Ishikawa (cell line): Measurements from ENCODE around the gene RAD51B.

Source experiments
- CEBPB ChIP-seq: IDR thresholded peaks from 2 replicates; pipeline ENCODE4 v1.6.1; 2012
- CREB1 ChIP-seq: IDR thresholded peaks from 2 replicates; pipeline ENCODE4 v1.6.1; 2012; ENCODE audit warnings: low read depth
- EGR1 ChIP-seq: IDR thresholded peaks from 2 replicates; pipeline ENCODE4 v1.6.1; 2012
- EP300 ChIP-seq: IDR thresholded peaks from 2 replicates; pipeline ENCODE4 v1.6.1; 2012; ENCODE audit warnings: borderline replicate concordance
- FOXM1 ChIP-seq: IDR thresholded peaks from 2 replicates; pipeline ENCODE4 v1.6.1; 2012; ENCODE audit warnings: low read depth, borderline replicate concordance
- NFIC ChIP-seq: IDR thresholded peaks from 2 replicates; pipeline ENCODE4 v1.6.1; 2012
- RAD21 ChIP-seq: IDR thresholded peaks from 2 replicates; pipeline ENCODE4 v1.6.1; 2012; ENCODE audit warnings: low read depth
- TAF1 ChIP-seq: IDR thresholded peaks from 2 replicates; pipeline ENCODE4 v1.6.1; 2012; ENCODE audit warnings: low read depth, mild to moderate bottlenecking
- TCF12 ChIP-seq: IDR thresholded peaks from 2 replicates; pipeline ENCODE4 v1.6.1; 2012; ENCODE audit warnings: low read depth
- TEAD4 ChIP-seq: IDR thresholded peaks from 2 replicates; pipeline ENCODE4 v1.6.1; 2012
- YY1 ChIP-seq: IDR thresholded peaks from 2 replicates; pipeline ENCODE4 v1.6.1; 2012; ENCODE audit warnings: low read depth
- ZBTB7A ChIP-seq: IDR thresholded peaks from 2 replicates; pipeline ENCODE4 v1.6.1; 2012; ENCODE audit warnings: low read depth
- TF ChIP-seq, protein P1 (sequence below): IDR thresholded peaks from 2 replicates; pipeline ENCODE4 v1.6.1; 2012
- TF ChIP-seq, protein P2 (sequence below): IDR thresholded peaks from 2 replicates; pipeline ENCODE4 v1.6.1; 2012; ENCODE audit warnings: low read depth, mild to moderate bottlenecking
- TF ChIP-seq, protein P3 (sequence below): IDR thresholded peaks from 2 replicates; pipeline ENCODE4 v1.6.1; 2012

The RAD51B gene

DNA sequence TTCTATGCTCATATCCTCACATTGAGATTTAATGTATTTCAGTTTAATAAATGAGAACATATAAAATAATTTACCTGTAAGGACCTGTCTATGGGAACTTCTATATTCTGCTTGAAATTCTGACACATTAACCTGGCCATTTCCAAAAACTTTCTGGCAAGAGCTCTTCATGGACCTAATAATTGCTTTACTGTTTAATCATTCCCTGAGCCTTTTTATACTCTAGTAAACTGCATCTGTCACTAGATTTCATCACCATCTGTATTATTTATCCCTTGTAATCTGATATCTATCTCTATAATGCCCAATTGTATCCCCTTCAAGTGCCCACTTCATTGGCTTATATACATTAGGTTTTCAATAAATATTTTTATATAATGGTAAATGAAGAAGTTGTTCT is 327.7 kb downstream of the RAD51B start:
- no peak for TF ChIP-seq RAD21
- no peak for TF ChIP-seq EP300
- TF ChIP-seq, protein P1, sequence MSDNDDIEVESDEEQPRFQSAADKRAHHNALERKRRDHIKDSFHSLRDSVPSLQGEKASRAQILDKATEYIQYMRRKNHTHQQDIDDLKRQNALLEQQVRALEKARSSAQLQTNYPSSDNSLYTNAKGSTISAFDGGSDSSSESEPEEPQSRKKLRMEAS: no peak
- no peak for TF ChIP-seq CREB1
- no peak for TF ChIP-seq TAF1
- no peak for TF ChIP-seq FOXM1
- TF ChIP-seq ZBTB7A: no peak
- no peak for TF ChIP-seq CEBPB
- TF ChIP-seq TCF12: no peak
- no peak for TF ChIP-seq NFIC
- no peak for TF ChIP-seq EGR1
- TF ChIP-seq, protein P2, sequence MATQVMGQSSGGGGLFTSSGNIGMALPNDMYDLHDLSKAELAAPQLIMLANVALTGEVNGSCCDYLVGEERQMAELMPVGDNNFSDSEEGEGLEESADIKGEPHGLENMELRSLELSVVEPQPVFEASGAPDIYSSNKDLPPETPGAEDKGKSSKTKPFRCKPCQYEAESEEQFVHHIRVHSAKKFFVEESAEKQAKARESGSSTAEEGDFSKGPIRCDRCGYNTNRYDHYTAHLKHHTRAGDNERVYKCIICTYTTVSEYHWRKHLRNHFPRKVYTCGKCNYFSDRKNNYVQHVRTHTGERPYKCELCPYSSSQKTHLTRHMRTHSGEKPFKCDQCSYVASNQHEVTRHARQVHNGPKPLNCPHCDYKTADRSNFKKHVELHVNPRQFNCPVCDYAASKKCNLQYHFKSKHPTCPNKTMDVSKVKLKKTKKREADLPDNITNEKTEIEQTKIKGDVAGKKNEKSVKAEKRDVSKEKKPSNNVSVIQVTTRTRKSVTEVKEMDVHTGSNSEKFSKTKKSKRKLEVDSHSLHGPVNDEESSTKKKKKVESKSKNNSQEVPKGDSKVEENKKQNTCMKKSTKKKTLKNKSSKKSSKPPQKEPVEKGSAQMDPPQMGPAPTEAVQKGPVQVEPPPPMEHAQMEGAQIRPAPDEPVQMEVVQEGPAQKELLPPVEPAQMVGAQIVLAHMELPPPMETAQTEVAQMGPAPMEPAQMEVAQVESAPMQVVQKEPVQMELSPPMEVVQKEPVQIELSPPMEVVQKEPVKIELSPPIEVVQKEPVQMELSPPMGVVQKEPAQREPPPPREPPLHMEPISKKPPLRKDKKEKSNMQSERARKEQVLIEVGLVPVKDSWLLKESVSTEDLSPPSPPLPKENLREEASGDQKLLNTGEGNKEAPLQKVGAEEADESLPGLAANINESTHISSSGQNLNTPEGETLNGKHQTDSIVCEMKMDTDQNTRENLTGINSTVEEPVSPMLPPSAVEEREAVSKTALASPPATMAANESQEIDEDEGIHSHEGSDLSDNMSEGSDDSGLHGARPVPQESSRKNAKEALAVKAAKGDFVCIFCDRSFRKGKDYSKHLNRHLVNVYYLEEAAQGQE: no peak
- TF ChIP-seq, protein P3, sequence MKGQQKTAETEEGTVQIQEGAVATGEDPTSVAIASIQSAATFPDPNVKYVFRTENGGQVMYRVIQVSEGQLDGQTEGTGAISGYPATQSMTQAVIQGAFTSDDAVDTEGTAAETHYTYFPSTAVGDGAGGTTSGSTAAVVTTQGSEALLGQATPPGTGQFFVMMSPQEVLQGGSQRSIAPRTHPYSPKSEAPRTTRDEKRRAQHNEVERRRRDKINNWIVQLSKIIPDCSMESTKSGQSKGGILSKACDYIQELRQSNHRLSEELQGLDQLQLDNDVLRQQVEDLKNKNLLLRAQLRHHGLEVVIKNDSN: no peak

DNA sequence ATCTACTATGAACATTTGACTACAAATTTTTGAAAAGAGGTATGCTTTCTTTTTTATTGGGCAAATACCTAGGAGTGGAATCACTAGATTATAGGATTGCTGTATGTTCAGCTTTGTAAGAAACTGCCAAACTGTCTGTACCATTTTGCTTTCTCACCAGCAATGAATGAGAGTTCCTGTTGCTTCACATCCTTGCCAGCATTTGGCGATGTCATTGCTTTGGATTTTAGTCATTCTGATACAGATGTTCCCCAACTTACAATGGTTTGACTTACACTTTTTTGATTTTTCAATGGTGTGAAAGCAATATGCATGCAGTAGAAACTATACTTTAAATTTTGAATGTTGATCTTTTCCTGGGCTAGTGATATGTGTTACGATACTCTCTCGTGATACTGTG is 328.7 kb downstream of the RAD51B start:
- TF ChIP-seq CEBPB (no peak), EGR1 (no peak), YY1 (no peak), TAF1 (no peak), NFIC (no peak), TCF12 (no peak), CREB1 (no peak), EP300 (no peak), TEAD4 (no peak), ZBTB7A (no peak), FOXM1 (no peak), RAD21 (no peak)
- TF ChIP-seq, protein P1: no peak
- TF ChIP-seq, protein P3: no peak
- TF ChIP-seq, protein P2: no peak

DNA sequence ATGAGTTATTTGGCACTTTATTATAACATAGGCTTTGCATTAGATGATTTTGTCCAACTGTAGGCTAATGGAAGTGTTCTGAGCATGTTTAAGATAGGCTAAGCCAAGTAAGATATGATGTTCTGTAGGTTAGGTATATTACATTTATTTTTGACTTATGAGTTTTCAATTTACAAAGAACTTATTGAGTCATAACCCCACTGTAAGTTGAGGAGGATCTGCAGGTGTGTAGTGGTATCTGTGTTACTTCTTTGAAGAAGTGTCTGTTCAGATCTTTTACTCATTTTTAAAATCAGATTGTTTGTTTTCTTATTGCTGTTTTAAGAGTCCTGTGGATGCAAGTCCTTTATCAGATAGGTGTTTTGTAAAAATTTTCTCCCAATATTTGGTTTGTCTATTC is 329.2 kb downstream of the RAD51B start:
- TF ChIP-seq TEAD4 (no peak), RAD21 (no peak), EP300 (no peak), FOXM1 (no peak), CEBPB (no peak), EGR1 (no peak), TCF12 (no peak), CREB1 (no peak), NFIC (no peak), YY1 (no peak), TAF1 (no peak), ZBTB7A (no peak)
- TF ChIP-seq, protein P3: no peak
- TF ChIP-seq, protein P1: no peak
- TF ChIP-seq, protein P2: no peak

DNA sequence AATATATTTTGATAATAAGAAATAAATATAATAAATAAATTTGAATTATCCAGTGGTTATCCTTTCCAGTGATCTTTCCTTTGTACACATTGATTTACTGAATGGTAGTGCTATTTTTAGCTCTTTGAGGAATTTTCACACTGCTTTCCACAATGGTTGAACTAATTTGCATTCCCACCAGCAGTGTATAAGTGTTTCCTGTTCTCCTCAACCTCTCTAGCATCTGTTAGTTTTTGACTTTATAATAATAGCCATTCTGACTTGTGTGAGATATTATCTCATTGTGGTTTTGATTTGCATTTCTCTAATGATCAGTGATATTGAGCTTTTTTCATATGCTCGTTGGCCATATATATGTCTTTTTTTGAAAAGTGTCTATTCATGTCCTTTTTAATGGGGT is 333.7 kb downstream of the RAD51B start:
- TF ChIP-seq EP300 (no peak), TEAD4 (no peak), YY1 (no peak), CEBPB (no peak), FOXM1 (no peak), CREB1 (no peak), EGR1 (no peak), TCF12 (no peak), NFIC (no peak), TAF1 (no peak), ZBTB7A (no peak), RAD21 (no peak)
- TF ChIP-seq, protein P1: no peak
- TF ChIP-seq, protein P3: no peak
- TF ChIP-seq, protein P2: no peak
